Measurements from ENCODE around the gene MRPL58. TPM values are rescaled to one million over a fixed set of nuclear protein-coding genes. Genes with fewer than 3 reads are reported as not detected.

The MRPL58 gene
- total RNA-seq, 2 experiments from 2014 or later: 75.3 to 84.2 TPM

DNA sequence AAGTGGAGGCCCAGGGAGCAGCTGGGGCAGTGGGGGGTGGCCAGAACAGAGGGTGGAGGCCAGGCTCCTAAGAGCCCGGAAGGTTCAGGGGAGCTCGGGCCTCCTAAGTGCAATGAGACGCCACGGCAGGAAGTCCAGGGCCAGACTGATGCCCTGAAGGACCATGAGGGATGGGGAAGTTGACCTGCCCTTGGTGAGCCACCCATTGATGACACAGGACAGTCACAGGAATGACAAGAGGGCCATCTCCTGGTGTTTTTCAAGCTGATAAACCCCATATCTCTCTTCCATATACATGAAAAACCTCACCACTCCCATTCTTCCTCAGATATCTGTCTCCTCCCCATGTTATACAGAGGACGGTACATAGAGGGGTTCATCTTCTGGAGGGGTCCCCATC, 5.8 kb upstream of the MRPL58 start:
- no peaks in the 10 kb centered on the region for H3K36me3 ChIP-seq (ENCODE audit: insufficient read depth, low read length)
- H3K4me3 ChIP-seq (ENCODE audit: low read depth, low read length, poor library complexity, severe bottlenecking): no peak overlapping the region
- H3K4me1 ChIP-seq (ENCODE audit: insufficient read depth, low read length, poor library complexity, severe bottlenecking): peaks cover 4% of the 10 kb centered on the region
- no peak for DNase-seq (ENCODE audit: low spot score)
- intact Hi-C loops (cut with micrococcal nuclease; ENCODE audit: unreplicated experiment): loop anchor here (1.0 kb wide), 1 partner anchor 45 kb away; no protein-coding TSS in a partner anchor
- ChIA-PET CTCF (ENCODE audit: unreplicated experiment) (interaction anchor here (0.6 to 1.1 kb wide), 3 partner anchors 10 to 46 kb away, joined by 3 to 6 read pairs (median 4); no protein-coding TSS in a partner anchor), POLR2A (no interaction called here)
- H3K9me2 ChIP-seq (ENCODE audit: insufficient read depth, low read length): no peaks in the 10 kb centered on the region
- no peaks in the 10 kb centered on the region for H3K79me2 ChIP-seq (ENCODE audit: insufficient read depth, low read depth, low read length)
- no peaks in the 10 kb centered on the region for H3K9me3 ChIP-seq (ENCODE audit: low read length)
- no peak overlapping the region for H2AFZ ChIP-seq (ENCODE audit: low read length)
- no peak for TF ChIP-seq EZH2phosphoT487 (IDR thresholded peaks at IDR 0.05; ENCODE audit: borderline replicate concordance, low read depth, low read length)
- TF ChIP-seq, protein P1, sequence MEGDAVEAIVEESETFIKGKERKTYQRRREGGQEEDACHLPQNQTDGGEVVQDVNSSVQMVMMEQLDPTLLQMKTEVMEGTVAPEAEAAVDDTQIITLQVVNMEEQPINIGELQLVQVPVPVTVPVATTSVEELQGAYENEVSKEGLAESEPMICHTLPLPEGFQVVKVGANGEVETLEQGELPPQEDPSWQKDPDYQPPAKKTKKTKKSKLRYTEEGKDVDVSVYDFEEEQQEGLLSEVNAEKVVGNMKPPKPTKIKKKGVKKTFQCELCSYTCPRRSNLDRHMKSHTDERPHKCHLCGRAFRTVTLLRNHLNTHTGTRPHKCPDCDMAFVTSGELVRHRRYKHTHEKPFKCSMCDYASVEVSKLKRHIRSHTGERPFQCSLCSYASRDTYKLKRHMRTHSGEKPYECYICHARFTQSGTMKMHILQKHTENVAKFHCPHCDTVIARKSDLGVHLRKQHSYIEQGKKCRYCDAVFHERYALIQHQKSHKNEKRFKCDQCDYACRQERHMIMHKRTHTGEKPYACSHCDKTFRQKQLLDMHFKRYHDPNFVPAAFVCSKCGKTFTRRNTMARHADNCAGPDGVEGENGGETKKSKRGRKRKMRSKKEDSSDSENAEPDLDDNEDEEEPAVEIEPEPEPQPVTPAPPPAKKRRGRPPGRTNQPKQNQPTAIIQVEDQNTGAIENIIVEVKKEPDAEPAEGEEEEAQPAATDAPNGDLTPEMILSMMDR (conservative IDR thresholded peaks at IDR 0.05; ENCODE audit: low read length): peak; percentile 51; the same call in 1 of the 2 replicates
- no peaks in the 10 kb centered on the region for H4K20me1 ChIP-seq (ENCODE audit: insufficient read depth, low read length)
- no TSS peak for BruUV-seq (replicated peaks)
- H3K27ac ChIP-seq (ENCODE audit: low read depth, low read length, poor library complexity, severe bottlenecking): no peak overlapping the region
- no peak overlapping the region for H3K4me2 ChIP-seq (ENCODE audit: low read length)

DNA sequence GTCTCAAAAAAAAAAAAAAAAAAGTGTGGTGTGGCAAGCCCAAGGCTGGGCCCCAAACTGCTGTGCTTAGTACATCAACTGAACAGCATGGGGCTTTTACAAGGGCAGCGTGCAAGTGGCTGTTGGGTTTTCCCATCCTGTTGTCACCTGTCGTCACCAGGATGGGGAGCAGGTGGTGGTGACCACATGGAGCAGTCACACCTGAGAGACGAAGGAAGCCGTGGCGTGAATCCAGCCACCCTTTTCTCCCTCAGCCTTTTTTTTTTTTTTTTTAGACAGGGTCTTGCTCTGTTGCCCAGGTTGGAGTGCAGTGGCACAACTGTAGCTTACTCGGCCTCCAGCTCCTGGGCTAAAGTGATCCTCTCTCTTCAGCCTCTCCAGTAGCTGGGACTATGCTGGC, 4.1 kb upstream of the MRPL58 start:
- ChIA-PET POLR2A (interaction anchor here (0.6 to 0.8 kb wide), 3 partner anchors 13 to 107 kb away, joined by 3 to 5 read pairs (median 3); no protein-coding TSS in a partner anchor), CTCF (ENCODE audit: unreplicated experiment) (interaction anchor here (1.1 kb wide), 1 partner anchor 40 kb away, joined by 3 read pairs; no protein-coding TSS in a partner anchor)
- Histone ChIP-seq H3K4me3 (ENCODE audit: low read depth, low read length, poor library complexity, severe bottlenecking) (no peak overlapping the region), H3K4me2 (ENCODE audit: low read length) (no peak overlapping the region), H3K79me2 (ENCODE audit: insufficient read depth, low read depth, low read length) (peaks cover 6% of the 10 kb centered on the region; the same call in 1 of the 2 replicates), H3K27ac (ENCODE audit: low read depth, low read length, poor library complexity, severe bottlenecking) (no peak overlapping the region), H2AFZ (ENCODE audit: low read length) (no peak overlapping the region), H3K36me3 (ENCODE audit: insufficient read depth, low read length) (no peaks in the 10 kb centered on the region), H3K9me3 (ENCODE audit: low read length) (no peaks in the 10 kb centered on the region), H3K9me2 (ENCODE audit: insufficient read depth, low read length) (no peaks in the 10 kb centered on the region), H3K4me1 (ENCODE audit: insufficient read depth, low read length, poor library complexity, severe bottlenecking) (peaks cover 9% of the 10 kb centered on the region), H4K20me1 (ENCODE audit: insufficient read depth, low read length) (no peaks in the 10 kb centered on the region)
- peak; percentile 26 for DNase-seq (ENCODE audit: low spot score)
- TF ChIP-seq, protein P1 (conservative IDR thresholded peaks at IDR 0.05; ENCODE audit: low read length): no peak
- no peak for TF ChIP-seq EZH2phosphoT487 (IDR thresholded peaks at IDR 0.05; ENCODE audit: borderline replicate concordance, low read depth, low read length)
- intact Hi-C loops (cut with micrococcal nuclease; ENCODE audit: unreplicated experiment): no loop called here
- BruUV-seq (replicated peaks): no TSS peak

DNA sequence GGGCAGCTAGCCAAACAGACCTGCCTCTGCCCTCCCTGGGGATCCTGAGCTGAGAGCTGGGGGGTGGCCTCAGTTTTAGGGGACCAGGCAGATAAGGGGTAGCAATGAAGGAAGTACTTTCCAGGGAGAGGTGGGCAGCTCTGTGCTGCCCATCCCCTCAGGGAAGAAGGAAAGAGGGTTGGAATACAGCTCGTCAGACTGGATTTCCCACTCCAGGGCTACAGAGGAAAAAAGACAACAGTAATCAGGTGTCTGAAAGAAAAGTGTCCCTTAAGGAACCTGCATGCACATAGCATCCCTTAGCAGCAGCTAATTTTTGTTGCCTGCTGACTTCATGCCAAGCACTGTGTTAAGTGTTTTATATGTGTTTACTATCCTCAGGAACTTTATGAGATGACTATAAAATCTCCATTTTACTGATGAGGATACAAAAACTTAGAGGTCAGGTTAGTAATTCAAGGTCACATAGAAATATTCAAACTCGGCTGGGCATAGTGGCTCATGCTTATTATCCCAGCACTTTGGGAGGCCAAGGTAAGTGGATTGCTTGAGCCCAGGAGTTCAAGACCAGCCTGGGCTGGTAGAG, 3.2 kb upstream of the MRPL58 start:
- no peak overlapping the region for H3K4me2 ChIP-seq (ENCODE audit: low read length)
- ChIA-PET CTCF (ENCODE audit: unreplicated experiment) (interaction anchor here (0.6 kb wide), 1 partner anchor 46 kb away, joined by 3 read pairs; no protein-coding TSS in a partner anchor), POLR2A (interaction anchor here (0.5 to 0.8 kb wide), 4 partner anchors 11 to 48 kb away, joined by 3 to 5 read pairs (median 3); no protein-coding TSS in a partner anchor)
- H3K79me2 ChIP-seq (ENCODE audit: insufficient read depth, low read depth, low read length): peaks cover 14% of the 10 kb centered on the region; the same call in 1 of the 2 replicates
- H4K20me1 ChIP-seq (ENCODE audit: insufficient read depth, low read length): no peaks in the 10 kb centered on the region
- DNase-seq (ENCODE audit: low spot score): no peak
- H3K4me1 ChIP-seq (ENCODE audit: insufficient read depth, low read length, poor library complexity, severe bottlenecking): peaks cover 16% of the 10 kb centered on the region
- H3K9me3 ChIP-seq (ENCODE audit: low read length): no peaks in the 10 kb centered on the region
- H3K9me2 ChIP-seq (ENCODE audit: insufficient read depth, low read length): no peaks in the 10 kb centered on the region
- BruUV-seq (replicated peaks): no TSS peak
- intact Hi-C loops (cut with micrococcal nuclease; ENCODE audit: unreplicated experiment): no loop called here
- no peak overlapping the region for H3K27ac ChIP-seq (ENCODE audit: low read depth, low read length, poor library complexity, severe bottlenecking)
- H3K36me3 ChIP-seq (ENCODE audit: insufficient read depth, low read length): no peaks in the 10 kb centered on the region
- TF ChIP-seq, protein P1 (conservative IDR thresholded peaks at IDR 0.05; ENCODE audit: low read length): no peak
- TF ChIP-seq EZH2phosphoT487 (IDR thresholded peaks at IDR 0.05; ENCODE audit: borderline replicate concordance, low read depth, low read length): no peak
- H3K4me3 ChIP-seq (ENCODE audit: low read depth, low read length, poor library complexity, severe bottlenecking): no peak overlapping the region
- H2AFZ ChIP-seq (ENCODE audit: low read length): no peak overlapping the region

All from OCI-LY7 (cell line).